Measurements from ENCODE around the gene ERMARD.

ERMARD gene

GRCh38 chr6:169723200-169723909 is 28.1 kb upstream of the ERMARD start:
- peak overlapping the region; percentile 76 for H3K27ac ChIP-seq (ENCODE audit: low read depth, low read length)
- peaks cover 12% of the 10 kb centered on the region for H3K4me1 ChIP-seq (ENCODE audit: control insufficient read depth, insufficient read depth, low read length)
- peak overlapping the region; percentile 75 for H3K4me3 ChIP-seq (ENCODE audit: low read length)
- no peaks in the 10 kb centered on the region for H3K36me3 ChIP-seq (ENCODE audit: control insufficient read depth, insufficient read depth, low read length)
- no peaks in the 10 kb centered on the region for H3K27me3 ChIP-seq (ENCODE audit: control insufficient read depth, insufficient read depth, low read length)
- peak overlapping the region; percentile 54 for H3K9ac ChIP-seq (ENCODE audit: low read length)

DNA sequence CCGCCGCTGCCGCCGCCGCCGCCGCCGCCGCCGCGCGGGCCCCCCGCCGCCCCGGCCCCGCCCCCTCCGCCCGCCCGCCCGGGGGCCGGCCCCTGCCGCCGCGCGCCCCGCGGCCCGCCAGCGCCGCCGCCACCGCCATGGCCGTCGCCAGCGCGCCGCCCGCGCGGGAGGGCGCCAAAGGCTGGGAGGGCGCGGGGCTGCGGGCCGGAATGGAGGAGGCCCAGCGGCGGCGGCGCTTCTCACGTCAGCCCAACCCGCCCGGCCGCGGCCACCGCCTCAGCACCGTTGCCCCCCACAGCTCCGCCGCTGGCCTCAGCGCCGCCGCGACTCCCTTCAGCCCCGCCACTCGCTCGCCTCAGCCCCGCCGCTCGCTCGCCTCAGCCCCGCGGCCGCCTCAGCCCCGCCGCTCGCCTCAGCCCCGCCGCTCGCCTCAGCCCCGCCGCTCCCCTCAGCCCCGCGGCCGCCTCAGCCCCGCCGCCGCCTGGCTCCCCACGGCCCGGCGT is 27.4 kb upstream of the ERMARD start:
- Histone ChIP-seq H3K27me3 (ENCODE audit: control insufficient read depth, insufficient read depth, low read length) (no peaks in the 10 kb centered on the region), H3K9ac (ENCODE audit: low read length) (no peak overlapping the region), H3K4me3 (ENCODE audit: low read length) (peak overlapping the region; percentile 48), H3K4me1 (ENCODE audit: control insufficient read depth, insufficient read depth, low read length) (peaks cover 12% of the 10 kb centered on the region), H3K27ac (ENCODE audit: low read depth, low read length) (peak overlapping the region; percentile 82), H3K36me3 (ENCODE audit: control insufficient read depth, insufficient read depth, low read length) (no peaks in the 10 kb centered on the region)

DNA sequence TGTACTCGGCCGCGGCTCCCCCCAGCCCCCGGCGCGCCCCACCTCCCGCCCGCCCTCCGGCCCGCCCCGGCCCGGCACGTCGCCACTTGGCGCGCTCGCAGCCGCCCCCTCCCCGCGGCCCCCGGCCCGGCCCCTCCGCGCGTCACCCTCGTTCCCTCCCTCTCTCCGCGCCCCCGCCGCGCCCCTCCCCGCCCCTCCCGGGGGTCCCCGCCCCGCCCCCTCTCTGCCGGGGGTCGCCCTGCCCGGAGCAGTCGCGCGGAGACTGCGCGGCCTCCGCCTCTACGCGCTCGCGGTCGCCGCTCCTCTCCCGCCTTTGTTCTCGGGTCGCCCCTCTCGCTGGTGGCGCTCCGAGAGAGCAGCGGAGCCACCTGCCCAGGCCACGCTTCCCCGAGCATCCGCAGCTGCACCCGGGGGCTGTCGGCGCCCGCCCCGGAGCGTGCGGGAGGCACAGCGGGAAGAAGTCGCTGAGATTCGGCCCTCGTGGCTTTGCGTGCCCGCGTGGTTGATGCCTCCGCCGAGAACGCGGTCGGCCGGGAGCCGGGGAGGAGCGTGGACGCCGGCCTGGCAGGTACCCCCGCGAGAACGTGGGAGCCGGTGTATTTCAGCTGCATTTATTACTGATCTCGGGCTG is 26.8 kb upstream of the ERMARD start, which contains the start of gene PHF10:
Gene PHF10 (minus strand): TSS at position 7 of the 631 bp plus-strand sequence. CDS start 569 bp downstream, outside the sequence.
- H3K9ac ChIP-seq (ENCODE audit: low read length): peak within 1 kb of the TSS; percentile 54
- peak within 1 kb of the TSS; percentile 82 for H3K27ac ChIP-seq (ENCODE audit: low read depth, low read length)
- peak within 1 kb of the TSS; percentile 75 for H3K4me3 ChIP-seq (ENCODE audit: low read length)
- H3K27me3 ChIP-seq (ENCODE audit: control insufficient read depth, insufficient read depth, low read length): no peaks in the 10 kb centered on the region
- H3K36me3 ChIP-seq (ENCODE audit: control insufficient read depth, insufficient read depth, low read length): no peaks in the 10 kb centered on the region
- H3K4me1 ChIP-seq (ENCODE audit: control insufficient read depth, insufficient read depth, low read length): peaks cover 12% of the 10 kb centered on the region

DNA sequence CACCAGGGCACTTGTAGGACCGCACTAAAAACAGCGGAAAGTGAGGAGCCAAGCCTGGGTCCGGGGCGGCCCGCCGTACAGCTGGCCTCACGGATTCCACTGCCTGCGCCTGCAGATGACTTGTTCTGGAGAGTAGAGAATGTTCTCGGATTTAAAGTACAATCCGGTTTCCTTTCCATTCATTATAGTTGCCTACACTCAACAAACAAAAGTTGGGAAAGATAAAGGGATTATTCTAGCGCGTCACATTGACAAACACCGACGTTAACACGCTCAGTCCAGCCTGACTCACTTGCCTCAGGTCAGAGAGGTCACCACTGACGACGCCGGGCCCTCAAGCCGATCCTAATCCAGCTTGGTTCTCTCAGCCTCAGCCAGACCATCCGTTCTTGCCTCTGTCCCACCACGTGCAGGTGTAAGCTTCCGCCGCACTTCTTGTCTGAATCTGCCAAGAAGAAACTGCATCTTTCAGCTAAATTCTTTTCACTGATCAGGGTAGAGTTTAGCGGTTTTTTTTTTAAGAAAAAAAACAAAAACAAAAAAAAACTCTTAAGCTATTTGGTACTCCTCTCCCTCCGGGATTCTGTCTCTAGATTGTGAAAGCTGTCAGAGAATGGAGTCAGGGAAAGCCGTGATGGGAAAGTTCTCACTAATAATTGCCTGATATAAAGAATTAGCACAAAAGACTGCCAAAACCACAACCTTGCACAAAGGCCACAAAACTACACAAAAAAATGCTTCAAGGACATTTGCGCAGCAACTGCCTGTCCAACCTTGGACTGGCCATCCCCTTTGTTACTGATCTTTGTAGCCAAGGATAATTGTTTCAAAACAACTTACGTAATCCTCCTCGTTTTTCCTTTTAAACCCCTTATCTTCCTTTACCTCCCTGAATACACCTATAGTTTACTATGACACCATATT is 26.0 kb upstream of the ERMARD start:
- Histone ChIP-seq H3K9ac (ENCODE audit: low read length) (no peak overlapping the region), H3K27ac (ENCODE audit: low read depth, low read length) (peak overlapping the region; percentile 64), H3K36me3 (ENCODE audit: control insufficient read depth, insufficient read depth, low read length) (no peaks in the 10 kb centered on the region)

DNA sequence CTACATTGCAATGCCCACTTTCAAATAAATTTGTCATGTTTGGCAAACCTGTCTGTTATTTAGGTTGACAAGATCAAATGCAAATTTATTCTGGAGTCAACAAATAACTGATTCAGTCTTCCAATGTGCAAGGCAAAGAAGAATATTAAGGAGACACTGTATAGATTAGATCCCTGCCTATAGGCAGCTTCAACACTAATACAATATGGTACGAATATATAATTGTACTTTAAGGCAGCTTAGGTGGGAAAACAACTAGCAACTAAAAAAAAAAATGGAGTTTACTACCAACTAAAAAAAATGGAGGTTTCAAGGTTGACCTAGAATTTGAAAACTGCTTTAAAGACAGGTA is 25.4 kb upstream of the ERMARD start:
- H3K27ac ChIP-seq (ENCODE audit: low read depth, low read length): no peak overlapping the region
- no peaks in the 10 kb centered on the region for H3K27me3 ChIP-seq (ENCODE audit: control insufficient read depth, insufficient read depth, low read length)
- peaks cover 12% of the 10 kb centered on the region for H3K4me1 ChIP-seq (ENCODE audit: control insufficient read depth, insufficient read depth, low read length)
- no peaks in the 10 kb centered on the region for H3K36me3 ChIP-seq (ENCODE audit: control insufficient read depth, insufficient read depth, low read length)
- no peak overlapping the region for H3K9ac ChIP-seq (ENCODE audit: low read length)
- H3K4me3 ChIP-seq (ENCODE audit: low read length): no peak overlapping the region

More for the DNA sequence above, 26.0 kb upstream of the ERMARD start:
- Histone ChIP-seq H3K4me3 (ENCODE audit: low read length) (peak overlapping the region; percentile 58), H3K27me3 (ENCODE audit: control insufficient read depth, insufficient read depth, low read length) (no peaks in the 10 kb centered on the region), H3K4me1 (ENCODE audit: control insufficient read depth, insufficient read depth, low read length) (peaks cover 12% of the 10 kb centered on the region)

DNA sequence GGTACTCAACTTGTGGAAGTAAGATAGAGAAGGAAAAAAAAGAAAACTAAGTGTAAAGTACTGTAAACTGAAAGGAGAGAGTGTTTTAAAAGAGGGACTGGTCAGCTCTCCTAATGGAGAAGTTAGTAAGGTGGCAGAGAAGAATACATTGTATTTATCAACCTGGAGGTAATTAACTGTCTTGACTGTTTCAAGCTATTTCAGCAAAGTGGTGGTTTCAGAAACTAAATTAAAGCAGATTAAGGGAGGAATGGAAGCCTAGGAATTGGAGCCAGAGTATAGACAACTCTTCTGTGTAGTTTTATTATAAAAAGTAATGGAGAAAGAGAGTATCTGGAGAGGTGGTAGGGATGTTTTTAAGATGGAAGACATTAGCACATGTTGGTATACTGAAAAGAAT is 24.5 kb upstream of the ERMARD start:
- Histone ChIP-seq H3K4me1 (ENCODE audit: control insufficient read depth, insufficient read depth, low read length) (peaks cover 12% of the 10 kb centered on the region), H3K27ac (ENCODE audit: low read depth, low read length) (no peak overlapping the region), H3K4me3 (ENCODE audit: low read length) (no peak overlapping the region), H3K36me3 (ENCODE audit: control insufficient read depth, insufficient read depth, low read length) (no peaks in the 10 kb centered on the region), H3K27me3 (ENCODE audit: control insufficient read depth, insufficient read depth, low read length) (no peaks in the 10 kb centered on the region), H3K9ac (ENCODE audit: low read length) (no peak overlapping the region)

GRCh38 chr6:169729961-169730360 is 21.5 kb upstream of the ERMARD start:
- Histone ChIP-seq H3K27me3 (ENCODE audit: control insufficient read depth, insufficient read depth, low read length) (no peaks in the 10 kb centered on the region), H3K36me3 (ENCODE audit: control insufficient read depth, insufficient read depth, low read length) (no peaks in the 10 kb centered on the region), H3K9ac (ENCODE audit: low read length) (no peak overlapping the region), H3K4me1 (ENCODE audit: control insufficient read depth, insufficient read depth, low read length) (peaks cover 3% of the 10 kb centered on the region), H3K4me3 (ENCODE audit: low read length) (no peak overlapping the region), H3K27ac (ENCODE audit: low read depth, low read length) (no peak overlapping the region)

GRCh38 chr6:169738204-169738975 is 13.0 kb upstream of the ERMARD start:
- no peaks in the 10 kb centered on the region for H3K4me1 ChIP-seq (ENCODE audit: control insufficient read depth, insufficient read depth, low read length)
- no peaks in the 10 kb centered on the region for H3K27me3 ChIP-seq (ENCODE audit: control insufficient read depth, insufficient read depth, low read length)
- no peak overlapping the region for H3K27ac ChIP-seq (ENCODE audit: low read depth, low read length)
- H3K36me3 ChIP-seq (ENCODE audit: control insufficient read depth, insufficient read depth, low read length): no peaks in the 10 kb centered on the region
- H3K9ac ChIP-seq (ENCODE audit: low read length): no peak overlapping the region
- no peak overlapping the region for H3K4me3 ChIP-seq (ENCODE audit: low read length)

DNA sequence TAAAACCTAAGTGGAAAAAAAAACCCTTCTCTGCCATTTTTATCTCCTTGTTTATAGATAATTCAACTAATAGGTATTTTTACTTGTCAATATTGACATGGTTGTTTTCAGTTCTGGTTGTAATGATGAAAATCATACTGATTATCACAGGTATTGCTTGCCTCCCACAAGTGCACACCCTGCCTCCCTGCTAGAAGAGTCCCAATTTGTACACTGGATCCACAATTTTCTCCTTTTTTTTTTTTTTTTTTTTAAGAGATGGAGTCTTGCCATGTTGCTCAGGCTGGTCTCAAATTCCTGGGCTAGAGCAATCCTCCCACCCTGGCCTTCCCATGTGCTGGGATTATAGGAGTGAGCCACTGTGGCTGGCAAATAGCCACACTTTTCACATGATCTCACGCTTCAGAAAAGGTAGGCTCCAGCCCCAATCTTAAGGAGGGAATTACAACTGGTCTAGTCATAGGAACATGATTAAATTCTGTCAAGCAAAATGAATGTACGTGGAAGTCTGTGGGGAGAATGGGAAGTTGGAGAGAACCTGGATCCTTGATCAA is 12.4 kb upstream of the ERMARD start:
- Histone ChIP-seq H3K4me3 (ENCODE audit: low read length) (no peak overlapping the region), H3K36me3 (ENCODE audit: control insufficient read depth, insufficient read depth, low read length) (no peaks in the 10 kb centered on the region), H3K27me3 (ENCODE audit: control insufficient read depth, insufficient read depth, low read length) (no peaks in the 10 kb centered on the region), H3K27ac (ENCODE audit: low read depth, low read length) (no peak overlapping the region), H3K4me1 (ENCODE audit: control insufficient read depth, insufficient read depth, low read length) (no peaks in the 10 kb centered on the region), H3K9ac (ENCODE audit: low read length) (no peak overlapping the region)

DNA sequence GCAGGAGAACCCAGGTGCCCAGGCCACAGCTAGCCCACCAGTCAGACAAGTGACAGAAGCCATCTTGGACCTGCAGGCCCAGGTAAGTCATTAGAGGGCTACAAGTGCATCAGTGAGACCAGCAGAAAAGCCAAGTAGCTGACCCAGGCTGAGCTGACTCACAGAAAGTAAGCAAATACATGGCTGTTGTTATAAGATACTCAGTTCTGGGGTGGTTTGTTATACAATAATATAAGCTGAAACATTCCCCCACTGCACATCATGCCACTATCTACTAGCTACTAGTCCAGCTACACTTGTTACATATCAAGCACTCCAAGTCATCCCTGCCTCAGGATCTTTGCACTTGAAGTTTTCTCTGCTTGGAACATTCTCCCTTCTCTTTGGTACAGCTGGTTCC is 10.1 kb upstream of the ERMARD start:
- no peak overlapping the region for H3K9ac ChIP-seq (ENCODE audit: low read length)
- H3K4me3 ChIP-seq (ENCODE audit: low read length): no peak overlapping the region
- no peak overlapping the region for H3K27ac ChIP-seq (ENCODE audit: low read depth, low read length)
- H3K4me1 ChIP-seq (ENCODE audit: control insufficient read depth, insufficient read depth, low read length): no peaks in the 10 kb centered on the region
- no peaks in the 10 kb centered on the region for H3K27me3 ChIP-seq (ENCODE audit: control insufficient read depth, insufficient read depth, low read length)
- no peaks in the 10 kb centered on the region for H3K36me3 ChIP-seq (ENCODE audit: control insufficient read depth, insufficient read depth, low read length)

DNA sequence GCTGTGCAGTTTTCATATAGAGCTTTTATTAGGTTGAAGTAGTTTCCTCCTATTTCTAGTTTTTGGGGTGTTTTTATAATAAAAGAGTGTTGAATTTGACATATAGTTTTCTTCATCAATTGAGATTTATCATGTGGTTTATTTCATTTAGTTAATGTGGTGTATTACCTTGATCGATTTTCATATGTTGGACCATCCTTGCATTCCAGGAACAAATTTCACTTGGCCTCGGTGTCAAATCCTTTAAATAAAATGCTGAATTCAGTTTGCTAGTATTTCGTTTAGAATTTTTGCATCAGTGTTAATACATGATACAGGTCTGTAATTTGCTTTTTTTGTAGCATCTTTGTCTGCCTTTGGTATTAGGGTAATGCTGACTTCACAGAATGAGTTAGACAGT is 6.0 kb upstream of the ERMARD start:
- peaks cover 5% of the 10 kb centered on the region for H3K4me1 ChIP-seq (ENCODE audit: control insufficient read depth, insufficient read depth, low read length)

More for the DNA sequence above, 6.0 kb upstream of the ERMARD start:
- H3K9ac ChIP-seq (ENCODE audit: low read length): no peak overlapping the region
- no peaks in the 10 kb centered on the region for H3K36me3 ChIP-seq (ENCODE audit: control insufficient read depth, insufficient read depth, low read length)
- H3K4me3 ChIP-seq (ENCODE audit: low read length): no peak overlapping the region
- no peak overlapping the region for H3K27ac ChIP-seq (ENCODE audit: low read depth, low read length)
- H3K27me3 ChIP-seq (ENCODE audit: control insufficient read depth, insufficient read depth, low read length): no peaks in the 10 kb centered on the region
